ENCODE results near the gene KRT20.

GRCh38 chr17:40850293-40850972 lies 34.6 kb downstream of the KRT20 start:
- TF ChIP-seq POLR2A (IDR thresholded peaks at IDR 0.05) (no peak), CTCF (IDR thresholded peaks at IDR 0.05) (no peak)
